Measurements from ENCODE around the gene STX5. TPM values are rescaled to one million over a fixed set of nuclear protein-coding genes. Genes with fewer than 3 reads are reported as not detected.

The STX5 gene
- total and polyA plus RNA-seq, 10 of the 15 experiments (the other 5 are each of a cell fraction or from before 2014, with no cell fraction given), result 3.8 to 35.4 (median 27.4) TPM

DNA sequence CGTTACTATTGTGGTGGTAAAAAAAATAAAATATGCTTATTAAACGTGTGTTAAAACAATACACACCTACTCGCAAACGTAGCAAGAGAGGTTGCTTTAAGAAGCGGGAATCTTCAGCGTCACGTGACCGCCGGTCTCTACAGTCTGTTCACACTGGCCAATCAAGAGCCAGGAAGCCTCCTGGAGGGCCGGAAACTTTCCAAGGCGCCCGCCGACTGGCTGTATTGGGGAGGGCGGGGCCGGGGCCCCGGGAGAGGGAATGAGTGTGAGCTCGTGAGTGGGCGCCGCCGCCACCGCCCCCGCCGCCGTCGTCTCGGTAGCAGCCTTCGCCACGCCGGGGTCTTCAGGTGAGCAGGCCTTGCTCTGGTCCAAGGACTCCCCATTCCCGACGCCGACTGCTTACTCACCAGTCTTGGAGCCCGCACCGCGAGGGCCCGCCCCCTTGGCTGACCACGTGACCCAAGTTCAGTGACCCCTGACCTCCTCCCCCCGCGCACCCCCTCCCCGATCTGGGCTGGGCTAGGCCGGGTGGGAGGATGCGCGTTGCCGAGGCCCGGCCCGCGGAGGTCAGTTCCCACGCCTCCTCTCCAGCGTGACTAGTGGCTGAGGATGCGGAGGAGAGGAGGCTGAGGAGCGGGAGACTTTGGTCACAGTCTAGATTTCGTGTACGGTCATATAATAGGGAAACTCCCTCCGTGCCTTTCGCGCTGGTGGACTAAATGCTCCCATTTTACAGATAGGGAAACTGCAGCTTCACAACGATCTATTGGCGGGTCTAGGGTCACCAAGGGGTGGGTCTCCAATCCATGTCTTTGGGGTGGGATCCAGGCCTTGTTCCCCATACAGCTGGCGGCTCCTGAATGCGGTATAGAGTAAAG lies 60.5 kb downstream of the STX5 start, which contains the start of gene TAF6L (continued):
- no peak for TF ChIP-seq NFYA (IDR thresholded peaks at IDR 0.05; ENCODE audit: borderline replicate concordance, low read depth, low read length)
- TF ChIP-seq DPF2 (IDR thresholded peaks at IDR 0.05), result peak; percentile 71
- TF ChIP-seq MTA2 (IDR thresholded peaks at IDR 0.05; ENCODE audit: low read depth), result peak; percentile 83
- TF ChIP-seq, protein P1, sequence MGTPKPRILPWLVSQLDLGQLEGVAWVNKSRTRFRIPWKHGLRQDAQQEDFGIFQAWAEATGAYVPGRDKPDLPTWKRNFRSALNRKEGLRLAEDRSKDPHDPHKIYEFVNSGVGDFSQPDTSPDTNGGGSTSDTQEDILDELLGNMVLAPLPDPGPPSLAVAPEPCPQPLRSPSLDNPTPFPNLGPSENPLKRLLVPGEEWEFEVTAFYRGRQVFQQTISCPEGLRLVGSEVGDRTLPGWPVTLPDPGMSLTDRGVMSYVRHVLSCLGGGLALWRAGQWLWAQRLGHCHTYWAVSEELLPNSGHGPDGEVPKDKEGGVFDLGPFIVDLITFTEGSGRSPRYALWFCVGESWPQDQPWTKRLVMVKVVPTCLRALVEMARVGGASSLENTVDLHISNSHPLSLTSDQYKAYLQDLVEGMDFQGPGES (IDR thresholded peaks at IDR 0.05), result peak; percentile 10; the same call in 1 of the 2 replicates
- TF ChIP-seq RFX5 (IDR thresholded peaks at IDR 0.05; ENCODE audit: low read depth, low read length), result no peak
- TF ChIP-seq KDM1A (IDR thresholded peaks at IDR 0.05; ENCODE audit: borderline replicate concordance), result no peak
- TF ChIP-seq RB1 (IDR thresholded peaks at IDR 0.05; ENCODE audit: borderline replicate concordance), result 0 out of 2 replicates have a peak, but pooled peaks have one; percentile 66
- no peak for TF ChIP-seq TBL1XR1 (IDR thresholded peaks at IDR 0.05; ENCODE audit: low read depth, low read length)
- TF ChIP-seq, protein P2, sequence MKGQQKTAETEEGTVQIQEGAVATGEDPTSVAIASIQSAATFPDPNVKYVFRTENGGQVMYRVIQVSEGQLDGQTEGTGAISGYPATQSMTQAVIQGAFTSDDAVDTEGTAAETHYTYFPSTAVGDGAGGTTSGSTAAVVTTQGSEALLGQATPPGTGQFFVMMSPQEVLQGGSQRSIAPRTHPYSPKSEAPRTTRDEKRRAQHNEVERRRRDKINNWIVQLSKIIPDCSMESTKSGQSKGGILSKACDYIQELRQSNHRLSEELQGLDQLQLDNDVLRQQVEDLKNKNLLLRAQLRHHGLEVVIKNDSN (IDR thresholded peaks at IDR 0.05; ENCODE audit: borderline replicate concordance, extremely low read length, insufficient read depth, low read depth, low read length), result peak; percentile 91
- TF ChIP-seq RELA (IDR thresholded peaks at IDR 0.05; ENCODE audit: borderline replicate concordance, partially characterized antibody), result peak; percentile 36
- TF ChIP-seq IKZF1 (conservative IDR thresholded peaks at IDR 0.05), result peak; percentile 93
- peak; percentile 83 for TF ChIP-seq HDGF (IDR thresholded peaks at IDR 0.05)
- TF ChIP-seq ATF7 (IDR thresholded peaks at IDR 0.05; ENCODE audit: low read depth), result no peak
- peak; percentile 99 for TF ChIP-seq RAD51 (IDR thresholded peaks at IDR 0.05)
- peak; percentile 77; the same call in 1 of the 2 replicates for TF ChIP-seq PAX5 (IDR thresholded peaks at IDR 0.05; ENCODE audit: borderline replicate concordance, low read depth, low read length)
- TF ChIP-seq ZNF622 (IDR thresholded peaks at IDR 0.05), result no peak
- TF ChIP-seq ESRRA (IDR thresholded peaks at IDR 0.05; ENCODE audit: low read length), result no peak
- 0 out of 2 replicates have a peak, but pooled peaks have one; percentile 37 for TF ChIP-seq RCOR1 (conservative IDR thresholded peaks at IDR 0.05; ENCODE audit: low read depth, low read length)
- peak; percentile 69; the same call in 1 of the 2 replicates for TF ChIP-seq NFYB (IDR thresholded peaks at IDR 0.05; ENCODE audit: insufficient read depth, low read depth, low read length)
- TF ChIP-seq RELB (IDR thresholded peaks at IDR 0.05; ENCODE audit: low read depth), result peak; percentile 94
- TF ChIP-seq NR2C2 (IDR thresholded peaks at IDR 0.05; ENCODE audit: borderline replicate concordance, control insufficient read depth, insufficient read length, low read depth), result peak; percentile 63
- TF ChIP-seq IKZF2 (IDR thresholded peaks at IDR 0.05), result peak; percentile 92 to 93
- no peak for TF ChIP-seq ZNF384 (IDR thresholded peaks at IDR 0.05; ENCODE audit: borderline replicate concordance, low read depth, low read length)
- TF ChIP-seq E2F8 (IDR thresholded peaks at IDR 0.05; ENCODE audit: low read depth, partially characterized antibody), result no peak
